ENCODE results near the gene HSD17B4. TPM values are rescaled to one million over a fixed set of nuclear protein-coding genes. Genes with fewer than 3 reads are reported as not detected.

HSD17B4 gene
- total RNA-seq, 1 experiment from 2014 or later = 246 TPM

DNA sequence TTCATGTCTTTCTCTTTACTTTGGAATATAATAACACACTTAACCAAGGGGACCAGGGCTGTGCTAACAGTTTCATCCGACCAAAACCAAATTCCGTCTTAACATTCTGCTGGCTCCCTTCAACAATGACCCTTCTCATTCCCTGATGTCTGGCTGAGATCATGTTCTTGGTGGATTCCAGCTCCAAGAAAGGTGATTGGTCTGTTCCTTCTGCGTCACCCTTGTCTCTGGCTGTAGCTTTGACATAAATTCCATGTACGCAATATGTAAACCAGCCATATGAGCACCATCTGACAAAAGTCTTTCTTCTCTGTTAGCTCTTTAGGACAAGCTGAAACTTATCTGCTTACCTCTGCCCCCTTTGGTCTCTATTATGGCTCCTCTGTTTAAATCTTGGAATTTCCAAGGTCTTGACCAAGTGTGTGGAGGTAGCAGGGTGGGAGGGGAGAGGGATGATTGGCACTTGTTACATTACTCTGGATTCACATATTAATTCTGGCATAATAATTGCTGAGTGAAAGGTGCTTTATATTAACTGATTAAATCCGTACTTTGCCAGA, 45.7 kb upstream of the HSD17B4 start:
- TF ChIP-seq, protein P1, sequence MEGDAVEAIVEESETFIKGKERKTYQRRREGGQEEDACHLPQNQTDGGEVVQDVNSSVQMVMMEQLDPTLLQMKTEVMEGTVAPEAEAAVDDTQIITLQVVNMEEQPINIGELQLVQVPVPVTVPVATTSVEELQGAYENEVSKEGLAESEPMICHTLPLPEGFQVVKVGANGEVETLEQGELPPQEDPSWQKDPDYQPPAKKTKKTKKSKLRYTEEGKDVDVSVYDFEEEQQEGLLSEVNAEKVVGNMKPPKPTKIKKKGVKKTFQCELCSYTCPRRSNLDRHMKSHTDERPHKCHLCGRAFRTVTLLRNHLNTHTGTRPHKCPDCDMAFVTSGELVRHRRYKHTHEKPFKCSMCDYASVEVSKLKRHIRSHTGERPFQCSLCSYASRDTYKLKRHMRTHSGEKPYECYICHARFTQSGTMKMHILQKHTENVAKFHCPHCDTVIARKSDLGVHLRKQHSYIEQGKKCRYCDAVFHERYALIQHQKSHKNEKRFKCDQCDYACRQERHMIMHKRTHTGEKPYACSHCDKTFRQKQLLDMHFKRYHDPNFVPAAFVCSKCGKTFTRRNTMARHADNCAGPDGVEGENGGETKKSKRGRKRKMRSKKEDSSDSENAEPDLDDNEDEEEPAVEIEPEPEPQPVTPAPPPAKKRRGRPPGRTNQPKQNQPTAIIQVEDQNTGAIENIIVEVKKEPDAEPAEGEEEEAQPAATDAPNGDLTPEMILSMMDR (IDR thresholded peaks at IDR 0.05; ENCODE audit: unreplicated experiment) = no peak
- Mint-ChIP-seq H3K27ac (ENCODE audit: unreplicated experiment) (no peak overlapping the region), H3K9me3 (ENCODE audit: low read depth, unreplicated experiment) (no peaks in the 10 kb centered on the region), H3K27me3 (ENCODE audit: unreplicated experiment) (no peaks in the 10 kb centered on the region), H3K4me3 (ENCODE audit: low read depth, unreplicated experiment) (no peak overlapping the region), H3K36me3 (ENCODE audit: insufficient read depth, unreplicated experiment) (peaks cover 1% of the 10 kb centered on the region), H3K4me1 (ENCODE audit: low read depth, unreplicated experiment) (peaks cover under 1% of the 10 kb centered on the region)
- DNase-seq = no peak
- CTCF ChIA-PET = no interaction called here
- BruUV-seq (replicated peaks) = no TSS peak
- intact Hi-C loops (cut with micrococcal nuclease; ENCODE audit: unreplicated experiment) = no loop called here

DNA sequence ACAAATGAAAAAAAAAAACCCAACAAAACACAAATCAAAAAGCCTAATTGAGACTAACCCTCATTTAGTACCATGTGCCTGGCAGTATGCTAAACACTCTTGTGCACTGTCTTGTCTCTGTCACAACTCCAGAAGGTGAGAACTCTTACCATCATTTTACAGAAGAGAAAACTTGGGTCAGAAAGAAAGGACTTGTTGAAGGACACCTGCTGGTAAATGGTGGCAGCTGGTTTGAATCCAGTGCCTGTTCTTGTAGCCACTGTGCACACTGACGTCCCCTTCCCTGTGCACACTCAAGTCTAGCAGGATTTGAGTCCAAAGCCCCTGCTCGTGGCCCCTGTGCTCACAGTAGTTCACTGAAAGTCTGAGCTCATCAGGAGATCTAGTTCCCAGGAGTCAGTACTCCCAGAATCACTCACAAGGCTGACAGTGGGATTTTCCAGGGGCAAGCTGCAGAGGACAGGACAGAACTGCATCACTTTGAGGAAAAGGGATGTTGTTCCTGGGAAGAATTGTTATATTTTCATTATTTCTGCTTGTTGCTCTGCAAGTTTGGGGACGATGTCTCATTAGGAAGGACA, 43.0 kb upstream of the HSD17B4 start:
- Mint-ChIP-seq H3K27ac (ENCODE audit: unreplicated experiment) (no peak overlapping the region), H3K36me3 (ENCODE audit: insufficient read depth, unreplicated experiment) (peaks cover 6% of the 10 kb centered on the region), H3K4me3 (ENCODE audit: low read depth, unreplicated experiment) (no peak overlapping the region), H3K4me1 (ENCODE audit: low read depth, unreplicated experiment) (peaks cover 24% of the 10 kb centered on the region), H3K9me3 (ENCODE audit: low read depth, unreplicated experiment) (no peaks in the 10 kb centered on the region), H3K27me3 (ENCODE audit: unreplicated experiment) (no peaks in the 10 kb centered on the region)
- CTCF ChIA-PET = interaction anchor here (0.9 kb wide), 1 partner anchor 52 kb away, joined by 3 read pairs; no protein-coding TSS in a partner anchor
- TF ChIP-seq, protein P1 (IDR thresholded peaks at IDR 0.05; ENCODE audit: unreplicated experiment) = no peak
- no peak for DNase-seq
- intact Hi-C loops (cut with micrococcal nuclease; ENCODE audit: unreplicated experiment) = no loop called here
- BruUV-seq (replicated peaks) = no TSS peak

DNA sequence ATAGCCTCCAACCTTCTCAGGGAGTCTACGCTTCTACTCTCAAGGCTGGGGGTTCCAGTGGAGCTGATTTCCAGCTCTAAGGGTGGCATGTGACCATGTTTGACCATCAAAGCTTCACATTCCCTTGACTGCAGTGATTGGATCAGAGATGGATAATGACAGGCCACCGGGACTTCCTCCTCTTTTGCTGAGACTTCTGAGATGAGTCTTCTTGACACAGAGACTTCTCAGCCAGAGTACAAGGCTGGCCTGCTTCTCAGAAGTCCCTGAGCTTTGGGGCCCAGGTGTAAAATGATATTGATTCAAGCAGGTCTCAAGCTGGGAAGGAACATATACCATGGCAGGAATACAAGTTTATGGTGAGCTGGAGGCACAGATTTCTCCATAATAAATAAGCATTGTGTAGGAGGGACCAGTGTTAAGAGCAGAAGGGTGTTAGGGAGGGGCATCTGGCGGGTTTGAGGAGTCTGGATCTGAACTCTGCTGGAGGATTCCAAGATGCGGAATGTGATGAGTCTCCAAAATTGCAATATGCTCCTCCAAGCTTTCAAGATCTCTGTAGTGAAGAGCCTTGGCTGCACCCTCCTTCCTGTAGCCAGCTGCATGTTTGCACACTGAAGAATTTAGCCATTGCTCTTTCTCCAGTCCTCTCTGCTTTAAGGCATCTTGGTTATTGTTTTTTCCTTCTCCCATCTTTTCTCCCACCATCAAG, 41.7 kb upstream of the HSD17B4 start:
- TF ChIP-seq, protein P1 (IDR thresholded peaks at IDR 0.05; ENCODE audit: unreplicated experiment) = no peak
- intact Hi-C loops (cut with micrococcal nuclease; ENCODE audit: unreplicated experiment) = loop anchor here (5.0 kb wide), 3 partner anchors 108 to 338 kb away; partner anchors contain the start of gene DMXL1
- no peak overlapping the region for H3K27ac Mint-ChIP-seq (ENCODE audit: unreplicated experiment)
- no TSS peak for BruUV-seq (replicated peaks)
- CTCF ChIA-PET = interaction anchor here (1.2 to 2.7 kb wide), 3 partner anchors 12 to 389 kb away, joined by 4 to 29 read pairs (median 6); no protein-coding TSS in a partner anchor
- H3K4me3 Mint-ChIP-seq (ENCODE audit: low read depth, unreplicated experiment) = no peak overlapping the region
- DNase-seq = no peak
- H3K4me1 Mint-ChIP-seq (ENCODE audit: low read depth, unreplicated experiment) = peaks cover 27% of the 10 kb centered on the region
- H3K9me3 Mint-ChIP-seq (ENCODE audit: low read depth, unreplicated experiment) = no peaks in the 10 kb centered on the region
- peaks cover 6% of the 10 kb centered on the region for H3K36me3 Mint-ChIP-seq (ENCODE audit: insufficient read depth, unreplicated experiment)
- H3K27me3 Mint-ChIP-seq (ENCODE audit: unreplicated experiment) = no peaks in the 10 kb centered on the region

DNA sequence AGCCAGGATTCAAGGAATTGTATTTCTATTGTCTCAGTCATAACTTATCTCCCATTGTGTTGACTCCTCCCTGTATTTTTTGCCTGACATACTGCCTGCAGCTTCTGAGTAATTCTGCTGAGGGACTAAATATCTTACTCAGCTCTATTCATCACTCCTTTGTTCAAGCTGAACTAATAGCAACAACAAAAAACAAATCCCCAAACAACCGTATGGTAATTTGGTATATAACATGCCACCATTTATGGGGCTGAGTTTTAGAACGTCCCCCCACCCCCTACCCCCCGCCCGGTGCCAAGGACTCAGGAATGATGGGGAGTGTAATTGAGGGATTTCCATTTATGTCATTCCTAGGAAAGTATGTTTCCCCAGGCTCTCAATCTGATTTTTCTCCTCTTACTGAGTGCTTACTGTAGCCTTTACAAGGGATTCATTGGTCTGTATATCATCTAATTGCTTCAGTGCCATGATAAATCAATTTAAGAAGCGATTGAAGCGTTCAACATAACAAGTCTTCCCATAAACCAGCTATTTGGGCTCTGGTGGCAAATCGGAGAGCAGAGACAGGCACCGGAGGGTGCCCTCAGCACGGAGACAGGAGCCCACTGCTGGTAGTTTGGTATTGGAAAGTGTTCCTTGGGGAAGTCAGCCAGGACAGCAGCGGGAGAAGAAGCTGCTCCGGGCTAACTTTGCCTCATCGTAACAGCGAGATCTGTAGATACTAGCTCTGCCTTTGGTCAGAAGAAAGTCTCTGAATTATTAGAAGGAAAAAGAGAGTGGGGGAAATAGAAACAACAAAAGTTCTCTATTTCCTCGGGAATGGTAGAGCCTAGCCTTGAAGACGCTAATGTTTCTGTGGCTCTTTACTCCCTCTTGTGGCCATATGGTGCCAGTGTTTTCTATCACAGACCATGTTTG, 40.7 kb upstream of the HSD17B4 start:
- peak; percentile 63 for DNase-seq
- TF ChIP-seq, protein P1 (IDR thresholded peaks at IDR 0.05; ENCODE audit: unreplicated experiment) = peak; percentile 84
- no TSS peak for BruUV-seq (replicated peaks)
- CTCF ChIA-PET = interaction anchor here (1.0 to 2.7 kb wide), 9 partner anchors 13 to 423 kb away, joined by 3 to 29 read pairs (median 5); partner anchors contain the start of gene DTWD2
- no peaks in the 10 kb centered on the region for H3K27me3 Mint-ChIP-seq (ENCODE audit: unreplicated experiment)
- peak overlapping the region; percentile 81 for H3K27ac Mint-ChIP-seq (ENCODE audit: unreplicated experiment)
- H3K36me3 Mint-ChIP-seq (ENCODE audit: insufficient read depth, unreplicated experiment) = peaks cover 6% of the 10 kb centered on the region
- H3K4me1 Mint-ChIP-seq (ENCODE audit: low read depth, unreplicated experiment) = peaks cover 27% of the 10 kb centered on the region
- no peaks in the 10 kb centered on the region for H3K9me3 Mint-ChIP-seq (ENCODE audit: low read depth, unreplicated experiment)
- peak overlapping the region; percentile 74 for H3K4me3 Mint-ChIP-seq (ENCODE audit: low read depth, unreplicated experiment)
- intact Hi-C loops (cut with micrococcal nuclease; ENCODE audit: unreplicated experiment) = loop anchor here (1.0 to 5.0 kb wide), 8 partner anchors 57 to 423 kb away; partner anchors contain the start of genes DMXL1 and DTWD2
